ENCODE data around the gene SEZ6L2.
"Not testable (repeated sequence)": the region's sequence is repeated elsewhere in the genome, so short reads cannot be mapped to it uniquely, and the experiment has no call there.

Gene SEZ6L2

GRCh38 chr16:29840240-29840639 is 59.1 kb downstream of the SEZ6L2 start:
- H3K4me3 ChIP-seq (ENCODE audit: low read depth, low read length) = no peak overlapping the region
- no peak for DNase-seq (ENCODE audit: low read depth)
- TF ChIP-seq, protein P1, sequence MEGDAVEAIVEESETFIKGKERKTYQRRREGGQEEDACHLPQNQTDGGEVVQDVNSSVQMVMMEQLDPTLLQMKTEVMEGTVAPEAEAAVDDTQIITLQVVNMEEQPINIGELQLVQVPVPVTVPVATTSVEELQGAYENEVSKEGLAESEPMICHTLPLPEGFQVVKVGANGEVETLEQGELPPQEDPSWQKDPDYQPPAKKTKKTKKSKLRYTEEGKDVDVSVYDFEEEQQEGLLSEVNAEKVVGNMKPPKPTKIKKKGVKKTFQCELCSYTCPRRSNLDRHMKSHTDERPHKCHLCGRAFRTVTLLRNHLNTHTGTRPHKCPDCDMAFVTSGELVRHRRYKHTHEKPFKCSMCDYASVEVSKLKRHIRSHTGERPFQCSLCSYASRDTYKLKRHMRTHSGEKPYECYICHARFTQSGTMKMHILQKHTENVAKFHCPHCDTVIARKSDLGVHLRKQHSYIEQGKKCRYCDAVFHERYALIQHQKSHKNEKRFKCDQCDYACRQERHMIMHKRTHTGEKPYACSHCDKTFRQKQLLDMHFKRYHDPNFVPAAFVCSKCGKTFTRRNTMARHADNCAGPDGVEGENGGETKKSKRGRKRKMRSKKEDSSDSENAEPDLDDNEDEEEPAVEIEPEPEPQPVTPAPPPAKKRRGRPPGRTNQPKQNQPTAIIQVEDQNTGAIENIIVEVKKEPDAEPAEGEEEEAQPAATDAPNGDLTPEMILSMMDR (IDR thresholded peaks at IDR 0.05; ENCODE audit: low read depth, low read length, missing control alignments) = no peak
- in situ Hi-C loops (cut with HindIII; ENCODE audit: low sequenced_read_pairs) = no loop called here

- H3K4me3 ChIP-seq (ENCODE audit: low read depth, low read length) = no peak overlapping the region
- in situ Hi-C loops (cut with HindIII; ENCODE audit: low sequenced_read_pairs) = no loop called here
- DNase-seq (ENCODE audit: low read depth) = no peak
- TF ChIP-seq, protein P1 (IDR thresholded peaks at IDR 0.05; ENCODE audit: low read depth, low read length, missing control alignments) = no peak
Observed at GRCh38 chr16:29839822-29840221, 59.5 kb downstream of the SEZ6L2 start.

DNA sequence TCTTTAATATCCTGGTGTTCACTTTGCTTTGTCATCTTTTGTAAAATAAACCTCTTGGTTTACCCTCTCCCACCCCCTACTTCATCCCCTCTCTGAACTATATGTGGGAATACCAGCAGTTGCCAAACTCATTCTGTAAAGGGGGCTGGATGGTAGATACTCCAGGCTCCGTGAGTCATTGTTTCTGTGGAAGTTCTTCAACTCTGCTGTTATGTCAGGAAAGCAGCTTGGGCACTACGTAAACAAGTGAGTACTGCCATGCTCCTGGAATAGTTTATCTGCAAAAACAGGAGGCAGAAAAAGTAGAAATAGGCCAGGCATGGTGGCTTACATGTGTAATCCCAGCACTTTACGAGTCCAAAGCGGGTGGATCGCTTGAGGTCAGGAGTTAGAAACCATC is 61.5 kb downstream of the SEZ6L2 start:
- in situ Hi-C loops (cut with HindIII; ENCODE audit: low sequenced_read_pairs) = no loop called here
- TF ChIP-seq, protein P1 (IDR thresholded peaks at IDR 0.05; ENCODE audit: low read depth, low read length, missing control alignments) = no peak
- DNase-seq (ENCODE audit: low read depth) = no peak
- H3K4me3 ChIP-seq (ENCODE audit: low read depth, low read length) = no peak overlapping the region

DNA sequence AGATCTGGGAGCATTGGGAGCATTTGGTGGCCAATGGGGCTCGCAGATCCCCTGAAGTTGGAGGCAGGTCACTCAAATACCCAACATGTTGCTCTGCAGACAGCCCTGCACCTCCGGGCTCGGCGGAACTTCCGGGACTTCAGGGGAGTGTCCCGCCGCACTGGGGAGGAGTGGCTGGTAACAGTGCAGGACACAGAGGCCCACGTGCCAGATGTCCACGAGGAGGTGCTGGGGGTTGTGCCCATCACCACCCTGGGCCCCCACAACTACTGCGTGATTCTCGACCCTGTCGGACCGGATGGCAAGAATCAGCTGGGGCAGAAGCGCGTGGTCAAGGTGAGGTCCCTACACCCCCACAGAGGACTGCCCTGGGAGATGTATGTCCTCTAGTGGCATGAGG is 62.7 kb downstream of the SEZ6L2 start:
- TF ChIP-seq, protein P1 (IDR thresholded peaks at IDR 0.05; ENCODE audit: low read depth, low read length, missing control alignments) = no peak
- H3K4me3 ChIP-seq (ENCODE audit: low read depth, low read length) = no peak overlapping the region
- no peak for DNase-seq (ENCODE audit: low read depth)
- in situ Hi-C loops (cut with HindIII; ENCODE audit: low sequenced_read_pairs) = no loop called here

- DNase-seq (ENCODE audit: low read depth) = no peak
- TF ChIP-seq, protein P1 (IDR thresholded peaks at IDR 0.05; ENCODE audit: low read depth, low read length, missing control alignments) = no peak
- no peak overlapping the region for H3K4me3 ChIP-seq (ENCODE audit: low read depth, low read length)
- in situ Hi-C loops (cut with HindIII; ENCODE audit: low sequenced_read_pairs) = no loop called here
Observed at GRCh38 chr16:29835926-29836325, 63.4 kb downstream of the SEZ6L2 start.

- in situ Hi-C loops (cut with HindIII; ENCODE audit: low sequenced_read_pairs) = no loop called here
- H3K4me3 ChIP-seq (ENCODE audit: low read depth, low read length) = no peak overlapping the region
- no peak for DNase-seq (ENCODE audit: low read depth)
- TF ChIP-seq, protein P1 (IDR thresholded peaks at IDR 0.05; ENCODE audit: low read depth, low read length, missing control alignments) = no peak
Observed at GRCh38 chr16:29834079-29834478, 65.3 kb downstream of the SEZ6L2 start.

GRCh38 chr16:29833219-29833618 is 66.1 kb downstream of the SEZ6L2 start:
- in situ Hi-C loops (cut with HindIII; ENCODE audit: low sequenced_read_pairs); H3K4me3 ChIP-seq (ENCODE audit: low read depth, low read length); DNase-seq (ENCODE audit: low read depth): not testable (repeated sequence)
